Measurements from ENCODE around the gene GTF3C2. TPM values are rescaled to one million over a fixed set of nuclear protein-coding genes. Genes with fewer than 3 reads are reported as not detected.

GTF3C2 gene
- total and polyA plus RNA-seq, 2 of the 13 experiments (the other 11 are each of a cell fraction or from before 2014, with no cell fraction given) = 77.5 to 130 TPM

- TF ChIP-seq THYN1 (CRISPR knock-in tag; IDR thresholded peaks at IDR 0.05; ENCODE audit: borderline replicate concordance, low read depth) (no peak), PHF20 (CRISPR knock-in tag; IDR thresholded peaks at IDR 0.05) (no peak; the same call in 1 of the 2 replicates), IKZF4 (CRISPR knock-in tag; IDR thresholded peaks at IDR 0.05; ENCODE audit: borderline replicate concordance, low read depth, not compliant biosample characterization) (no peak), FLYWCH1 (CRISPR knock-in tag; IDR thresholded peaks at IDR 0.05) (no peak), ZGPAT (CRISPR knock-in tag; IDR thresholded peaks at IDR 0.05) (no peak; the same call in 1 of the 2 replicates), PBX3 (CRISPR knock-in tag; IDR thresholded peaks at IDR 0.05; ENCODE audit: borderline replicate concordance) (no peak), AFF4 (CRISPR knock-in tag; IDR thresholded peaks at IDR 0.05) (no peak), ZNF414 (CRISPR knock-in tag; IDR thresholded peaks at IDR 0.05) (peak; percentile 4; the same call in 1 of the 2 replicates), ZNF850 (CRISPR knock-in tag; conservative IDR thresholded peaks at IDR 0.05) (no peak), SMAD3 (CRISPR knock-in tag; IDR thresholded peaks at IDR 0.05) (no peak), HBP1 (CRISPR knock-in tag; IDR thresholded peaks at IDR 0.05; ENCODE audit: low read depth) (no peak), CREBL2 (CRISPR knock-in tag; IDR thresholded peaks at IDR 0.05; ENCODE audit: borderline replicate concordance) (peak; percentile 59; the same call in 1 of the 2 replicates), ZNF547 (CRISPR knock-in tag; IDR thresholded peaks at IDR 0.05) (peak; percentile 57; the same call in 1 of the 2 replicates), CENPT (CRISPR knock-in tag; IDR thresholded peaks at IDR 0.05; ENCODE audit: low read depth) (peak; percentile 83), ZNF691 (CRISPR knock-in tag; IDR thresholded peaks at IDR 0.05; ENCODE audit: borderline replicate concordance, low read depth) (no peak), ATF4 (CRISPR knock-in tag; IDR thresholded peaks at IDR 0.05) (no peak)
Measured at GRCh38 chr2:27370816-27371620, 14.5 kb upstream of the GTF3C2 start (continued).
